Central memory CD8-positive, alpha-beta T cell (primary cell): Measurements from ENCODE around the gene SERPINB1.
A peak's percentile ranks its signal among the peaks of the same experiment; 100 is the strongest.

Experiments
- ATAC-seq: fragments of 150-1000 bp; cut with Tn5 transposase; replicated peaks from 2 replicates; pipeline ENCODE4 v1.10.0; 2022; ENCODE audit warnings: mild to moderate bottlenecking, moderate FRiP score, moderate number of reproducible peaks; ENCODE audit not compliant: poor library complexity, severe bottlenecking; ENCODE audit errors: extremely low read depth
- DNase-seq, 2 donors: peaks; one replicate each; pipeline ENCODE4 v3.0.0; 2021; ENCODE audit warnings: low spot score in 2 of 2
- H3K27ac Mint-ChIP-seq: one replicate; pipeline ENCODE4 v1.8.0; 2022; ENCODE audit warnings: low read depth, mild to moderate bottlenecking, moderate library complexity, mixed read lengths
- H3K27me3 Mint-ChIP-seq: one replicate; pipeline ENCODE4 v1.8.0; 2022; ENCODE audit warnings: mixed read lengths
- H3K36me3 Mint-ChIP-seq: one replicate; pipeline ENCODE4 v1.8.0; 2022; ENCODE audit warnings: mild to moderate bottlenecking, moderate library complexity, mixed read lengths; ENCODE audit not compliant: insufficient read depth
- H3K4me1 Mint-ChIP-seq: one replicate; pipeline ENCODE4 v1.8.0; 2022; ENCODE audit warnings: mixed read lengths
- H3K4me3 Mint-ChIP-seq: one replicate; pipeline ENCODE4 v1.8.0; 2022; ENCODE audit warnings: mild to moderate bottlenecking, moderate library complexity, mixed read lengths
- H3K9me3 Mint-ChIP-seq: one replicate; pipeline ENCODE4 v1.8.0; 2022; ENCODE audit warnings: mixed read lengths

Gene SERPINB1

DNA sequence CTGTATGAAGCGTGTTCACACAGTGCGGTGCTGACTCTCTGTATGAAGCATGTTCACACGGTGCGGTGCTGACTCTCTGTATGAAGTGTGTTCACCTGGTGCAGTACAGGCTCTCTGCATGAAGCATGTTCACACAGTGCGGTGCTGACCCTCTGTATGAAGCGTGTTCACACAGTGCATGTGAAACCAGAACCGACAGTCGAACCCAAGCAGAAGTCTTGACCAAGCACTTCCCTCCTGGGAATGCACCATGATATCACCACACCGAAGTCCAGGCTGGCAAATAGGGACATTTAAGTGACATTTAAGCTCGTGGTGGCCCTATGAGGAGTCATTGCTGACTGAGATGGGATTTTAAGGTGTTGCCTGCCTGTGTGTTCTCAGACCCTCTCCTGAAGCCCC lies 11.3 kb upstream of the SERPINB1 start:
- DNase-seq (no peak), ATAC-seq (no peak)
- H3K27ac Mint-ChIP-seq: peak overlapping the region; percentile 97
- H3K27me3 Mint-ChIP-seq: no peaks in the 10 kb centered on the region
- H3K9me3 Mint-ChIP-seq: no peaks in the 10 kb centered on the region
- peaks cover 55% of the 10 kb centered on the region for H3K4me1 Mint-ChIP-seq
- peaks cover 12% of the 10 kb centered on the region for H3K36me3 Mint-ChIP-seq
- H3K4me3 Mint-ChIP-seq: peak overlapping the region; percentile 41

DNA sequence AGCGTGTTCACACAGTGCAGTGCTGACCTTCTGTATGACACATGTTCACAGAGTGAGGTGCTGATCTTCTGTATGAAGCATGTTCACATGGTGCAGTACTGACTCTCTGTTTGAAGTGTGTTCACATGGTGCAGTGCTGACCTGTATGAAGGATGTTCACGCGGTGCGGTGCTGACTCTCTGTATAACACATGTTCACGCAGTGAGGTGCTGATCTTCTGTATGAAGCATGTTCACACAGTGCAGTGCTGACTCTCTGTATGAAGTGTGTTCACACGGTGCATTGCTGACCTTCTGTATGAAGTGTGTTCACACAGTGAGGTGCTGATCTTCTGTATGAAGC lies 10.8 kb upstream of the SERPINB1 start:
- peaks cover 9% of the 10 kb centered on the region for H3K36me3 Mint-ChIP-seq
- H3K27me3 Mint-ChIP-seq: no peaks in the 10 kb centered on the region
- no peak overlapping the region for H3K27ac Mint-ChIP-seq
- DNase-seq: no peak
- no peak overlapping the region for H3K4me3 Mint-ChIP-seq
- H3K4me1 Mint-ChIP-seq: peaks cover 51% of the 10 kb centered on the region
- no peak for ATAC-seq
- H3K9me3 Mint-ChIP-seq: no peaks in the 10 kb centered on the region

DNA sequence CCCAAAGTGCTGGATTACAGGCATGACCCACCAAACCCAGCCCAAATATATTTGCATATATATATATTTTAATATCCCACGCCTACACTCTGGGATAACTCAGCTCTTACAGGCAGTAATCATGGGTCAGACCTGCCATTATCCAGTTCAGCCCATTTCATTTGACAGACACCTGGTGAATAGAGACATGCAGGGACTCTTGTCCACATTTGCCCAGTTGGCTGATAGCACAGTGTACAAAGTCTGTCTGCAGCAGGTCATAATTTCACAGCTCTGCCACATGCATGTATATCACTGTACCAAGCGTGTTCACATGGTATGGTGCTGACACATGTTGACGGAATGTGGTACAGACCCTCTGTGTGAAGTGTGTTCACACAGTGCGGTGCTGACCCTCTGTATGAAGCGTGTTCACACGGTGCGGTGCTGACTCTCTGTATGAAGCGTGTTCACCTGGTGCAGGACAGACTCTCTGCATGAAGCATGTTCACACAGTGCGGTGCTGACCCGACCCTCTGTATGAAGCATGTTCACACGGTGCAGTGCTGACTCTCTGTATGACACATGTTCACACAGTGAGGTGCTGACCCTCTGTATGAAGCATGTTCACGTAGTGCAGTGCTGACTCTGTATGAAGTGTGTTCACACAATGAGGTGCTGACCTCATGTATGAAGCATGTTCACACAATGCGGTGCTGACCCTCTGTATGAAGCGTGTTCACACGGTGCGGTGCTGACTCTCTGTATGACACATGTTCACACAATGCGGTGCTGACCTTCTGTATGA lies 10.3 kb upstream of the SERPINB1 start:
- DNase-seq: no peak
- Mint-ChIP-seq H3K27ac (no peak overlapping the region), H3K36me3 (peaks cover 9% of the 10 kb centered on the region)

DNA sequence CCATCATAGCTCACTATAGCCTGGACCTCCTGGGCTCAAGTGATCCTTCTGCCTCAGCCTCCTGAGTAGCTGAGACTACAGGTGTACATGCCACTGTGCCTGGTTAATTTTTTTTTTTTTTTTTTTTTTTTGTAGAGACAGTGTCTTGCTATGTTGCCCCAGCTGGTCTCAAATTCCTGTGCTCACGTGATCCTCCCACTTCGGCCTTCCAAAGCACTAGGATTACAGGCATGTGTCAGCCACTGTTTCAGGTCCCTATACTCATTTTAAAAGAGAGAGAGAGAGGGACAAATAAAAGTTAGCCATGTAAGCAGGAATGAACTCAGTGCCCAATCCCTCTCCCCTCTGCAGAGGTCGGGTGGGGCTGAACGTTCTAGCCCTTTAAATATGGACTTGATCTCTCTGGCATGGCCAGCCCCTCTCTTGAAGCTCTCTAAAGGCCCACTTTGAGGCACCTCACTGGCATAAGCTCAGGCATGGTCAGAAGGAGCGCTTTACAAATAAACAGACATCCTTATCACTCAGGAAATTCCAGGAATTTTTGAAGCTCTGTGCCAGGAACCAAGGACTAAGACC lies 9.0 kb upstream of the SERPINB1 start:
- no peak for ATAC-seq
- Mint-ChIP-seq H3K27ac (no peak overlapping the region), H3K4me1 (peaks cover 44% of the 10 kb centered on the region), H3K36me3 (peaks cover 9% of the 10 kb centered on the region), H3K27me3 (no peaks in the 10 kb centered on the region), H3K9me3 (no peaks in the 10 kb centered on the region), H3K4me3 (no peak overlapping the region)
- no peak for DNase-seq

More for the DNA sequence above, 10.3 kb upstream of the SERPINB1 start:
- no peaks in the 10 kb centered on the region for H3K27me3 Mint-ChIP-seq
- no peak for ATAC-seq
- H3K4me3 Mint-ChIP-seq: no peak overlapping the region
- H3K9me3 Mint-ChIP-seq: no peaks in the 10 kb centered on the region
- peaks cover 45% of the 10 kb centered on the region for H3K4me1 Mint-ChIP-seq

DNA sequence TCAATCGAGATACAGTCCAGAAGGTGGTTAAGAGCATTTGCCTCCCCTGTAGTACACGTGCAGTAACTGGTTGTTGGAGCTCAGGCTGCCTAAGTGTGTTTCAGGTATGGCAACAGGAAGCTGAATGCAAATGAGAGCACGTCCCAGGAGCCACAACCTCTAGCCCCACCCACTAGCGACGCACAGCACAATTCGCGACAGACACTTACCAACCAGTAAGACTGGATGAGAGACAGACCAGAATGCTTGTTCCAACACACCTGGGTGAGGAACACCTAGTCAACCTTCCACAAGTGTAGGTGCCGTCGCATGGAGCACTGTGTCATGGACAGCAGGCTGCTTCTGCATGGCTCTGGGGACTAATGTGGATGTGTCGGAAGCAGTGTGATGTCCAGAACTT lies 7.2 kb upstream of the SERPINB1 start:
- no peaks in the 10 kb centered on the region for H3K9me3 Mint-ChIP-seq
- peak overlapping the region; percentile 36 for H3K4me3 Mint-ChIP-seq
- H3K4me1 Mint-ChIP-seq: peaks cover 28% of the 10 kb centered on the region
- DNase-seq (peak in 1 of 2 donors; percentile 57), ATAC-seq (peak; percentile 78)
- peaks cover 3% of the 10 kb centered on the region for H3K36me3 Mint-ChIP-seq
- H3K27ac Mint-ChIP-seq: peak overlapping the region; percentile 56
- H3K27me3 Mint-ChIP-seq: no peaks in the 10 kb centered on the region

DNA sequence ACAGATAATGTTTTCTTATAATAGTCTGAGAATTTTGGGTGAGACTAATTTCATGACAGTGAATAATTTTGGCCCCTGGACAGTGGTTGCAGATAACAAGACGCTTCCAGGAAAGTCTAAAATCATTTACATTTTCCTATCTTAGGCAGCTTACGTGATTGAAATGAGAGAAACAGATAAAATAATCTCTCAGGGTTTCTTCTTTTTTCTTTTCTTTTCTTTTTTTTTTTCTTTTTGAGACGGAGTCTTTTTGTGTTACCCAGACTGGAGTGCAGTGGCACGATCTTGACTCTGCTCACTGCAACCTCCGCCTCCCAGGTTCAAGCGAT lies 4.2 kb upstream of the SERPINB1 start:
- H3K9me3 Mint-ChIP-seq: no peaks in the 10 kb centered on the region
- no peaks in the 10 kb centered on the region for H3K27me3 Mint-ChIP-seq
- ATAC-seq (no peak), DNase-seq (no peak)
- H3K4me1 Mint-ChIP-seq: peaks cover 39% of the 10 kb centered on the region
- peaks cover 2% of the 10 kb centered on the region for H3K36me3 Mint-ChIP-seq
- peak overlapping the region; percentile 65 for H3K27ac Mint-ChIP-seq
- peak overlapping the region; percentile 6 for H3K4me3 Mint-ChIP-seq

DNA sequence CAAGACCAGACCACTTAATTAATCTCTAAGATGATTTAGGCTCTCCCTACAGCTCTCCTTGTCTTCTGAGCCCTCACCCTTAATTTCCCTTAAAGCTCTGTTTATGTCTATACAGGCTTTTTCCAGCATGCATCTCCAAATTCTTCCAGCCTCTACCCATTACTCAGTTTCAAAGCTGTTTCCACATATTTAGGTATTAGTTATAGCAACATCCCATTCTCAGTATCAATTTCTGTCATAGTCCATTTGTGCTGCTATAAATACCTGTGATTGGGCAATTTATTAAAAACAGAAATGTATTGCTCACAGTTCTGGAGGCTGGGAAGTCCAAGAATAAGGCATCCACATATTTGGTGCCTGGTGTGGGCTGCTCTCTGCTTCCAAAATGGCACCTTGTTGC lies 2.3 kb upstream of the SERPINB1 start:
- H3K27ac Mint-ChIP-seq: peak overlapping the region; percentile 56
- no peaks in the 10 kb centered on the region for H3K27me3 Mint-ChIP-seq
- ATAC-seq (no peak), DNase-seq (no peak)
- peaks cover 9% of the 10 kb centered on the region for H3K36me3 Mint-ChIP-seq
- H3K4me1 Mint-ChIP-seq: peaks cover 53% of the 10 kb centered on the region
- no peak overlapping the region for H3K4me3 Mint-ChIP-seq
- H3K9me3 Mint-ChIP-seq: no peaks in the 10 kb centered on the region

DNA sequence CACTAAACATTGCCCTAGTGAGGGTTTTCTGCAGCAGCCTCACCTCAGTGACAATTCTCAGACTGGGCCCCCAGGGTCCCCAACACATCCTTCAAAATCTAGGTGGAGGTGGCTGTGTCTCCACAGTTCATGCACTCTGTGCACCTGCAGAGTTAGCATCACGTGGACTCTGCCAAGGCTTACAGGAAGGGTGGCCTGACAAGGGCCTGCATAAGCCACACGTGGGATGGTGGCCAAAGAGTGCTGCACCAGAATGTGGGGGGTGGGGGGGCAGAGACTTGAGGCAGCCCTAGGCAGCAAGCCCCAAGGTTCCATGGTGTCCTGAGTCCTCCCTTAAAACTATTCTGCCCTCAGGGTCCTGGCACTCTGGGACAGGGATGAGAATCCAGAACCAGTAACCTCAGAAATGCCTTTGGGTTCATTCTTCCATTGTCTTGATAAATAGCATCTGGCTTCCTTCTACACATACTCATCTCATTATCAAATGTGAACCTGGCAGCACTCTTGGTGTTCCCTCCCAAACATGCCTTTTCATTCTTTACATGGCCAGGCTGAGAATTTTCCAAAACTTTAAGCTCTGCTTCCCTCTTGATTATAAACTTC lies 1.6 kb upstream of the SERPINB1 start:
- Mint-ChIP-seq H3K27me3 (no peaks in the 10 kb centered on the region), H3K36me3 (peaks cover 11% of the 10 kb centered on the region), H3K4me3 (no peak overlapping the region), H3K27ac (peak overlapping the region; percentile 56), H3K4me1 (peaks cover 47% of the 10 kb centered on the region), H3K9me3 (no peaks in the 10 kb centered on the region)
- ATAC-seq (no peak), DNase-seq (no peak)

DNA sequence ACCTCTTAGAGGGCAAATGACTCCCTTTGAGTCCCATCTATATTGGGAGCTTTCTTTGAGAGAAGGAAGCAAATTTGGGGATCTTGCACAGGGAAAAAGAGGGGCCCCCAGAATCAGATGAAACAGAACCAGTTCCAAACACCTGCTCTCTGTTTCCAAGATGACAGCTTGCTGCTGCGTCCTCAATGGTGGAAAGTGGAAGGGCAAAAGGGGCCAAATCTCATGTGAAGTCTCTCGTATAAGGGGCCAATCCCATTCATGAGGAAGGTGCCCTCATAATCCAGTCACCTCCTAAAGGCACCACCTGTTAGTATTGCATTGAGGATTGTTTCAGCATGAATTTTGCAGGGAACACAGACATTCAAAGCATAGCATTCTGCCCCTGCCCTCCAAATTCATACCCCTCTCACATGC lies 483 bp upstream of the SERPINB1 start:
- no peak for DNase-seq
- no peaks in the 10 kb centered on the region for H3K9me3 Mint-ChIP-seq
- H3K27me3 Mint-ChIP-seq: no peaks in the 10 kb centered on the region
- H3K27ac Mint-ChIP-seq: peak overlapping the region; percentile 93
- no peak for ATAC-seq
- peaks cover 21% of the 10 kb centered on the region for H3K36me3 Mint-ChIP-seq
- peak overlapping the region; percentile 91 for H3K4me3 Mint-ChIP-seq
- H3K4me1 Mint-ChIP-seq: peaks cover 43% of the 10 kb centered on the region

DNA sequence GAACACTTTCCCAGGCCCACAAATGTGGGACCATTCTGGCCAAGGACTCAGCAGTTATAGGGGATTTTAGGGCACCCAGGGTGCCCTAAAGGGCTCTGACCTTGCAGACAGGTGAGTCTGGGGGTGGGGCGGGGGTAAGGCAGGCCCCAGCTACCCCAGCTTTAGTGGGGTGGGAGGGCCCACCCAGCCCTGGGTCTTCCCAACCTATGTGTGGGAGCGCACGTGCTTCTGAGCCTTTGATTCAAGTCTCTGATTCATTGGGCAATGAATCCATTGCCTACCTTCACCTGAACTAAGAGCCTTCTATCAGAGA lies 958 bp downstream of the SERPINB1 start:
- ATAC-seq: no peak
- Mint-ChIP-seq H3K27ac (peak overlapping the region; percentile 93), H3K27me3 (no peaks in the 10 kb centered on the region)

DNA sequence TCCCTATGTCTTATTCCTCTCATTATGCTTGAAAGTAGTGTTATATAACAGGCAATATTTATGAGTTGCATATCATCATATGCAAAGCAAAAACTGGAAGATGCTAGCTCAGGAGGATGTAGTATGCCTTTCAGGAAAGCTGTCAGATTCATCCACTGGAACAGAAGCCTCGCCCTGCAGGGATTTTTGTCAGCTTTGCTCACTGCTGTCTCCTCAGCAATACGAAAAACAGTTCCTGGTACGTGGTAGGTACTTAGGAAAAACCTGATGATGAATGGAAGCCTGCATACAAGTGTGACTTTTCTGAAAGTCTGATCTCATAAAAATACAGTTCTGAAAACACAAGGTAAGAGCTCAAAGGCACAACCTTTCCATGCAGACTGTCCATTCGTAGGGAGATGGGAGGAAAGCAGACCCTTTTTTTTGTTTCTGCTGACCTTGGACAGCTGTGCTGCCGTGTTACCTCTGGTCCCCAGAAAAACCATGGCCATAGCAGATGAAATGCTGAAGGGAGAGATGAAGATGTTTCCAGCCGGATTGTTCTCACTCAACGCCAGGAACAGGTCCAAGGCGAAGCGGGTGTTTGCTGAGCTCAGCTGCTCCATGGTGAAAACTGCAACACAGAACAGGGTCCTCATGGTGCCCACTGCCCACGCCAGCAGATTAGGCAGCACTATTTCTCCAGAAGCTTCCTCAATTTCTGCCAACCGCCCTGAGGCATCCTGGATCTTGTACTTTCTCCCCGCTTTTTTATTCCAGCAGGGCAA lies 1.5 kb downstream of the SERPINB1 start:
- H3K36me3 Mint-ChIP-seq: peaks cover 37% of the 10 kb centered on the region
- H3K27ac Mint-ChIP-seq: peak overlapping the region; percentile 71
- DNase-seq (no peak), ATAC-seq (no peak)
- H3K4me1 Mint-ChIP-seq: peaks cover 37% of the 10 kb centered on the region
- H3K9me3 Mint-ChIP-seq: no peaks in the 10 kb centered on the region
- H3K4me3 Mint-ChIP-seq: peak overlapping the region; percentile 91
- H3K27me3 Mint-ChIP-seq: no peaks in the 10 kb centered on the region

More for the DNA sequence above, 958 bp downstream of the SERPINB1 start:
- Mint-ChIP-seq H3K9me3 (no peaks in the 10 kb centered on the region), H3K4me3 (peak overlapping the region; percentile 91), H3K4me1 (peaks cover 36% of the 10 kb centered on the region), H3K36me3 (peaks cover 33% of the 10 kb centered on the region)
- no peak for DNase-seq

DNA sequence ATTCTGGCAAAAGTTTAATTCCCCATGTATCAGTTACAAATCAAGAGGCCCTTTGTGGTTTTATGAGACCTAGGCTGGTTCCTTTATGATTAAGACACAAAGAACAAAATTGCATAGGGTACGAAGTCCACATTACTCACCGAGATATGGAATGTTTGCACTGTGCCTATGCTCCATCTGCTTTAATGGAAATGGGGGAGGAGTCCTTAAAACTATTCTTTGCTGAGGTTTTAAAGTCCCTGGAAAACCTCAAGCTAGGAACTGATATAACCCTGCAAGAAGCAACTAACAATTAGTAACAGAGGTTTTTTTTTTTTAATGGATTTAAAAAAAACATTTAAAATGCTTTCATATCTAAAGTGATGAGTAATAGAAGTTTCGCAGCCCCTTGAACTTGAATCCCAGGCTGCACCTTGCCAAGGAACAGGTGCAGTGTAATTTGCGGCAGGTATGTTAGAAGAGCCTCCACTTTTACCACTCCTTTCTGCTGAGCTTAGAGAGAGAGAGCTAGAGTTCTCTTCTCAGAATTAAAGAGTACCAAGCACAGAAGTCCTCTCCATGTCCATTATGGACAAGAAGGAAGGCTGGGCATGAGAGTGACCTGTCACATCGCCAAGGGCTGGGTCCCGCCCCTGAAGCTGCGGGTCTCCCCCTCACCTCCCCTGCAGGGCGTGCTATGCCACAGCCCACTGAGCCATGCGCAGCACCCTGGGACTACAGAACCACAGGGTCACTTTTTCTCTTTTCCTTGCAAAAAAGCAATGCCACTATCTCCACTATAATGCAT lies 2.3 kb downstream of the SERPINB1 start:
- H3K27ac Mint-ChIP-seq: peak overlapping the region; percentile 71
- peaks cover 44% of the 10 kb centered on the region for H3K4me1 Mint-ChIP-seq
- no peaks in the 10 kb centered on the region for H3K9me3 Mint-ChIP-seq
- DNase-seq: no peak
- no peak for ATAC-seq
- H3K27me3 Mint-ChIP-seq: no peaks in the 10 kb centered on the region
- H3K4me3 Mint-ChIP-seq: peak overlapping the region; percentile 91
- peaks cover 41% of the 10 kb centered on the region for H3K36me3 Mint-ChIP-seq
